GM06990 (cell line): Measurements from ENCODE around the gene NFATC2.
"Not testable (repeated sequence)": the region's sequence is repeated elsewhere in the genome, so short reads cannot be mapped to it uniquely, and the experiment has no call there.

Experiments
- DNase-seq: peaks from one replicate; pipeline ENCODE4 v3.0.0-alpha.2; 2011; ENCODE audit not compliant: insufficient read length; ENCODE audit errors: extremely low read depth
- H3K27me3 ChIP-seq: replicated peaks from 2 replicates; pipeline ENCODE4 v1.6.0; 2011; ENCODE audit warnings: low read length; ENCODE audit not compliant: control insufficient read depth, insufficient read depth
- H3K36me3 ChIP-seq: 2 replicates; pipeline ENCODE4 v1.5.1; 2011; ENCODE audit warnings: low read length; ENCODE audit not compliant: control insufficient read depth, insufficient read depth
- H3K4me3 ChIP-seq: replicated peaks from 2 replicates; pipeline ENCODE4 v1.5.1; 2011; ENCODE audit warnings: low read depth, mild to moderate bottlenecking, control low read depth, low read length
- CTCF ChIP-seq: IDR thresholded peaks from 2 replicates; pipeline ENCODE4 v1.5.1; 2011; ENCODE audit warnings: low read length, control low read depth, mild to moderate bottlenecking, inconsistent platforms; ENCODE audit not compliant: insufficient read depth, poor library complexity, severe bottlenecking

The NFATC2 gene

GRCh38 chr20:51484831-51485230, 57.7 kb downstream of the NFATC2 start:
- TF ChIP-seq CTCF, result no peak
- H3K27me3 ChIP-seq, result no peaks in the 10 kb centered on the region

GRCh38 chr20:51484141-51484815, 58.2 kb downstream of the NFATC2 start:
- TF ChIP-seq CTCF, result no peak
- Histone ChIP-seq H3K36me3 (peaks cover 6% of the 10 kb centered on the region), H3K4me3 (no peak overlapping the region), H3K27me3 (no peaks in the 10 kb centered on the region)
- no peak for DNase-seq

More at GRCh38 chr20:51484831-51485230, 57.7 kb downstream of the NFATC2 start:
- DNase-seq, result no peak
- Histone ChIP-seq H3K4me3 (no peak overlapping the region), H3K36me3 (peaks cover 7% of the 10 kb centered on the region)

GRCh38 chr20:51482836-51483473, 59.6 kb downstream of the NFATC2 start:
- no peak overlapping the region for H3K4me3 ChIP-seq
- no peak for TF ChIP-seq CTCF
- H3K36me3 ChIP-seq, result peaks cover 6% of the 10 kb centered on the region
- no peak for DNase-seq
- no peaks in the 10 kb centered on the region for H3K27me3 ChIP-seq

- Histone ChIP-seq H3K36me3 (peaks cover 5% of the 10 kb centered on the region), H3K27me3 (no peaks in the 10 kb centered on the region), H3K4me3 (peak overlapping the region; percentile 6)
- peak; percentile 61 for DNase-seq
- no peak for TF ChIP-seq CTCF
These were observed 61.1 kb downstream of the NFATC2 start for GRCh38 chr20:51481341-51481914.

- no peaks in the 10 kb centered on the region for H3K27me3 ChIP-seq
- TF ChIP-seq CTCF, result no peak
- peaks cover 5% of the 10 kb centered on the region for H3K36me3 ChIP-seq
- peak overlapping the region; percentile 6 for H3K4me3 ChIP-seq
- peak; percentile 61 for DNase-seq
These were observed 61.8 kb downstream of the NFATC2 start for GRCh38 chr20:51480507-51481270.

GRCh38 chr20:51476106-51476505, 66.4 kb downstream of the NFATC2 start:
- H3K4me3 ChIP-seq, H3K27me3 ChIP-seq, DNase-seq, H3K36me3 ChIP-seq: not testable (repeated sequence)
